ENCODE measurements around the gene ANKRD24.

DNA sequence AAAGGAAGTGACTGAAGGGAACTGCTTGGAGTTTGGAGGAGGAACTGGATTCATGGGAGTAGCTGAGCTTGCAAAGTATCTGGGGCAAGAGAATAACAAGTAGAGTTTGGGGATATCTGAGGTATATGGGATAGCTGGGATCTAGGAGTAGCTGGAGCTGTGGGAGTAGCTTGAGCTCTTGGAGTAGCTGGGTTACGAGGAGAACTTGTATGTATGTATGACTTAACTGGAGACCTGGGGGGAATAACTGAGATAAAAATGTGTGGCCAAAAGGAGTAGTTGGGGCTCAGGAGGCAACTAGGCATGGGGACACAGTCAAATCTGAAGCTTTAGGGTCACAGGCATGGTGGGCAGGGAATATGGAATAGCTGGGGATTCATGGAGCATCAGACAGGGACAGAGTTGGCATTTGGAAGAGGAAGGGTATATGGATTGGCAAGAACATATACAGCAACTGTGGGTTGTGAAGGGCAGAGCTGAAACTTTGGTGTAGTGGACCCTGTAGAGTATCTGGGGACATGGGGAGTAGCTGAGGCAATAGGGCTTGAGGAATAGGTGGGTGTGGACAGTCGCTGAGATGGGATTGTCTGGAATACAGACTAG lies 18.6 kb downstream of the ANKRD24 start:
- TF ChIP-seq CTCF (IDR thresholded peaks at IDR 0.05; ENCODE audit: poor library complexity) (no peak), EZH2 (IDR thresholded peaks at IDR 0.05; ENCODE audit: borderline replicate concordance) (no peak), EZH2phosphoT487 (IDR thresholded peaks at IDR 0.05; ENCODE audit: low read depth, severe bottlenecking, unreplicated experiment) (no peak)

Measured in hepatocyte (in vitro differentiated cells).